Brain microvascular endothelial cell (primary cell): ENCODE results near the gene MTG1.
A peak's percentile ranks its signal among the peaks of the same experiment; 100 is the strongest.

Experiments used
- DNase-seq: peaks from one replicate; pipeline ENCODE4 v3.0.0-alpha.2; 2020
- H3K27ac ChIP-seq: fragments of 250-450 bp; sonication (Bioruptor Pico); 2 replicates; pipeline ENCODE4 v1.5.1; 2020; ENCODE audit warnings: mild to moderate bottlenecking, moderate library complexity
- H3K27me3 ChIP-seq: fragments of 250-450 bp; sonication (Bioruptor Pico); replicated peaks from 2 replicates; pipeline ENCODE4 v1.5.1; 2020; ENCODE audit warnings: mild to moderate bottlenecking
- H3K36me3 ChIP-seq: fragments of 250-450 bp; sonication (Bioruptor Pico); replicated peaks from 2 replicates; pipeline ENCODE4 v1.5.1; 2020; ENCODE audit warnings: mild to moderate bottlenecking
- H3K4me3 ChIP-seq: 2 replicates; pipeline ENCODE4 v1.5.1; 2011; ENCODE audit warnings: low read depth, mild to moderate bottlenecking, control low read depth, low read length, moderate library complexity
- CTCF ChIP-seq: IDR thresholded peaks from 2 replicates; pipeline ENCODE4 v1.5.1; 2011; ENCODE audit warnings: low read depth, mild to moderate bottlenecking, moderate library complexity, low read length, control low read depth, inconsistent platforms; ENCODE audit errors: missing control alignments
- in situ Hi-C: cut with HindIII; loops from 2 replicates; pipeline ENCODE4 v1.10.0; 2017; ENCODE audit warnings: low sequenced_read_pairs, low pct_ligation_motif_present

The MTG1 gene

GRCh38 chr10:133394064-133394663 is at the start of gene MTG1:
MTG1 (plus strand) TSS chr10:133394157; CDS start chr10:133394221, 64 bp downstream.
- H3K27ac ChIP-seq, result peak within 1 kb of the TSS; percentile 36
- no peaks in the 10 kb centered on the region for H3K27me3 ChIP-seq
- peak; percentile 80 for DNase-seq
- peak within 1 kb of the TSS; percentile 87 for H3K4me3 ChIP-seq
- in situ Hi-C loops, result no loop called here
- TF ChIP-seq CTCF, result peak; percentile 4
- peaks cover 19% of the 10 kb centered on the region for H3K36me3 ChIP-seq

GRCh38 chr10:133344236-133344635 is 49.7 kb upstream of the MTG1 start:
- Histone ChIP-seq H3K27me3 (no peaks in the 10 kb centered on the region), H3K27ac (no peak overlapping the region), H3K4me3 (no peak overlapping the region), H3K36me3 (no peaks in the 10 kb centered on the region)
- no peak for TF ChIP-seq CTCF
- no peak for DNase-seq
- in situ Hi-C loops, result no loop called here

- H3K27me3 ChIP-seq, result no peaks in the 10 kb centered on the region
These were observed 47.5 kb upstream of the MTG1 start for GRCh38 chr10:133346413-133346812.

GRCh38 chr10:133347710-133348517 is 46.0 kb upstream of the MTG1 start:
- Histone ChIP-seq H3K27ac (no peak overlapping the region), H3K27me3 (no peaks in the 10 kb centered on the region), H3K36me3 (no peaks in the 10 kb centered on the region), H3K4me3 (no peak overlapping the region)
- in situ Hi-C loops, result no loop called here
- no peak for TF ChIP-seq CTCF
- DNase-seq, result no peak

More at GRCh38 chr10:133346413-133346812, 47.5 kb upstream of the MTG1 start:
- in situ Hi-C loops, result no loop called here
- TF ChIP-seq CTCF, result no peak
- DNase-seq, result no peak
- Histone ChIP-seq H3K36me3 (no peaks in the 10 kb centered on the region), H3K4me3 (no peak overlapping the region), H3K27ac (no peak overlapping the region)

- H3K27me3 ChIP-seq, result no peaks in the 10 kb centered on the region
- TF ChIP-seq CTCF, result no peak
- H3K27ac ChIP-seq, result no peak overlapping the region
- DNase-seq, result no peak
- no peaks in the 10 kb centered on the region for H3K36me3 ChIP-seq
- in situ Hi-C loops, result no loop called here
- no peak overlapping the region for H3K4me3 ChIP-seq
These were observed 44.8 kb upstream of the MTG1 start for GRCh38 chr10:133349160-133349568.
